ENCODE measurements around the gene ATP8A2.

GRCh38 chr13:25722893-25723292 lies 351.1 kb downstream of the ATP8A2 start:
- TF ChIP-seq CTCF (IDR thresholded peaks at IDR 0.05; ENCODE audit: insufficient read depth, low read depth, low read length), result no peak
- TF ChIP-seq EZH2 (IDR thresholded peaks at IDR 0.05; ENCODE audit: insufficient read depth, low read length), result no peak

All from astrocyte (in vitro differentiated cells and primary cell).